Measurements from ENCODE around the gene IL2RA. TPM values are rescaled to one million over a fixed set of nuclear protein-coding genes. Genes with fewer than 3 reads are reported as not detected.
A peak's percentile ranks its signal among the peaks of the same experiment; 100 is the strongest.
"Not testable (repeated sequence)": the region's sequence is repeated elsewhere in the genome, so short reads cannot be mapped to it uniquely, and the experiment has no call there.

Gene IL2RA
- total RNA-seq, 2 donors from 2014 or later, result 0.61 to 1.8 TPM

DNA sequence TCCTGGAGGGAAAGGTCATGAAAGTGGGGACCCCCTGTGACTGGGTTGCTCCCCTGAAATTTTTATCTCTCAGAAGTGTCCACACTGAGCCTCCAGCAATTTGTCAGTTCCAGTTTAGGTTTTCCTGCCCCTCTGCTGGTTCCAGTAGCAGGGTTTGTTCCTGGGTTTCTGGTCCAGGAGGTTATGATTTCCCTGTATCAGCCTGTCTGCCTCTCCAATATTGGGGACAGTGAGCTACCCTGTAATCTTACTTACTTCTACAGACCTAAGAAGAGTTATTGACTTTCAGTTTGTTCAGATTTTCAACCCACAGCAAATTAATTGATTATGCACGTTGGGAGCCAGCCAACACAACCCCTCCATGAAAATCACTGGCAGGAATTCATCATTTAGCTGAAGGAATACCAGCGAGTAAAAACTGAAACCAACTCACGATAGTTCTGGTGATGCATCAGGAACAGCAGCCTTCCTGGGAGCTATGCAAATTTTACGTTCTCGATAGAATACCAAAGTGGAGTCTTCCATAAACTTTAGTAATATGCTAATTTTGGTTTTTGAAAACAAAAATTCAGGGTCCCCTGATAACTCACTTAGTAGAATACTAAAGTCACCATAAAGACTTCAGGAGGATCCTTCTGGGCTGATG is 53.5 kb downstream of the IL2RA start:
- DNase-seq (no peak), ATAC-seq (no peak)
- intact Hi-C loops (cut with DNase I, micrococcal nuclease), result no loop called here

DNA sequence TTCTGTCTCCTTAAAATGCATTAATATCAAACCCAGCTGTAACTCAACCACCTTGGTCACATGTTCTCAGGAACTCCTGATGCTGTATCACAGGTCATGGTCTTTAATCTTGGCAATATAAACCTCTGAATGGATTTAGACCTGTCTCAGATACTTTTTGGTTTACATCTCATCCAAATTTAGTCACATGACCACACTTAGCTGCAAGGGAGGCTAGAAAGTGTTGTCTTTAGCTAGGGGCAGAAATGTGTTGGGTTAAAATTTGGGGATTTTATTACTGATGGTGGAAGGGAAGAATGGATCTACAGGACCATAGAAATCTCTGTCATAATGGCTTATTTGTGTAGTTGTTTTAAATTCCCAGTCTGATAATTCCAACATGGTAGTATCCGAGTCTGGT is 55.2 kb downstream of the IL2RA start:
- intact Hi-C loops (cut with DNase I, micrococcal nuclease), result no loop called here
- DNase-seq (no peak), ATAC-seq (no peak)

DNA sequence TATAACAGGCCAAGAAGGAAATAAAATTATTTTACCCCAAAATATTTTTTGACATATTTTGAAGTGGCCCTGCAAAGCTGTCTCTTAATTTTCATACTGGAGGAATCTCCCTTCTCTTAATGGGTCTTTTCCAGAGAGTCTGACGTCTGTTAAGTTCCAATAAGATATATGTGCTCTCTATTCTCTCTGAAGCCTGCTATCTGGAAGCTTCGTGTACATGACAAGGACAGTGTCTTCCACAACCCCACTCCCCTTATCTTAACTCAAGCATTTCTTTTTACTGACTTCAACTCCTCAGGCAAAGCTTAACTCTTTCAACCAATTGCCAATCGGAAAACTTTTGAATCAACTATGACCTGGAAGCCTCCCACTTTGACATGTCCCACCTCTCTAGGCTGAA is 55.6 kb downstream of the IL2RA start:
- intact Hi-C loops (cut with DNase I, micrococcal nuclease), result no loop called here
- no peak for DNase-seq

DNA sequence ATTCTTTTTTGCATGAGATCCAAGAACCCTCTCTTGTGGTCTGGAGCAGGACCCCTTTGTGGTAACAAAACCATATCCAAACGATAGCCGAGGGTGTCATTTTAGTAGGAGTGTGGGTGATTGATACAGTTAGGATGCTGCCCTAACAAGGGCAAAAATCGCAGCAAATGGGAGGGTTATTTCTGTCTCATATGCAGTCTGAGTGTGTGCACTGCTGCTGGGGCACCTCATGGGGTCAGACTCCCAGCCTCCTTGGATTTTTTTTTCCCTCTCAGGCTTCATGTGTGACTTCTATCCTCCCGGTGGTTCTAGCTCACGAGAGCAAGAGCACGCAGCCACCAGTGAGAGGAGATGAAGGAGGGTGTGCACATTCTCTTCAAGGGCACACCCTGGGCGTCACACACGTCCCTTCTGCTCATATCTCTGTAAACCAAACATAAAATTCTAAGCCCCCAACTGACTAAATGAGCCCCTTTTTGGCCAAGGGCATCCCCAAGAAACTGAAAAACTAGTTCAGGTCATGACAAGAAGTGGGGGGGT is 56.2 kb downstream of the IL2RA start:
- intact Hi-C loops (cut with DNase I, micrococcal nuclease), result no loop called here
- DNase-seq (no peak), ATAC-seq (no peak)

More for the DNA sequence above, 55.6 kb downstream of the IL2RA start:
- ATAC-seq, result no peak

DNA sequence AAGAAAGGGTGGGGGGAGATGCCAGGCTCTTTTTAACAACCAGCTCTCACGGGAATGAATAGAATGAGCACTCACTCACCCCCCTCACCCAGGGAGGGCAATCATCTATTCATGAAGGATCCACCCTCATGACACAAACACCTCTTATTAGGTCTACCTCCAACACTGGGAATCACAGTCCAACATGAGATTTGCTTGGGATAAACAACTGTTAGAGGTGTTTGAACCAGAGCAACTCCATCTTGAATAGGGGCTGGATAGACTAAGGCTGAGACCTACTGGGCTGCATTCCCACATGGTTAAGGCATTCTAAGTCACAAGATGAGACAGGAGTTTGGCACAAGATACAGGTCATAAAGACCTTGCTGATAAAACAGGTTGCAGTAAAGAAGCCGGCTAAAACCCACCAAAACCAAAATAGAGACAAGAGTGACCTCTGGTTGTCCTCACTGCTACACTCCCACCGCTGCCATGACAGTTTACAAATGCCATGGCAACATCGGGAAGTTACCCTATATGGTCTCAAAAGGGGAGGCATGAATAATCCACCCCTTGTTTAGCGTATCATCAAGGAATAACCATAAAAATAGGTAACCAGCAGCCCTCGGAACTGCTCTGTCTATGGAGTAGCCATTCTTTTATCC is 56.9 kb downstream of the IL2RA start:
- DNase-seq; ATAC-seq; intact Hi-C loops (cut with DNase I, micrococcal nuclease): not testable (repeated sequence)

DNA sequence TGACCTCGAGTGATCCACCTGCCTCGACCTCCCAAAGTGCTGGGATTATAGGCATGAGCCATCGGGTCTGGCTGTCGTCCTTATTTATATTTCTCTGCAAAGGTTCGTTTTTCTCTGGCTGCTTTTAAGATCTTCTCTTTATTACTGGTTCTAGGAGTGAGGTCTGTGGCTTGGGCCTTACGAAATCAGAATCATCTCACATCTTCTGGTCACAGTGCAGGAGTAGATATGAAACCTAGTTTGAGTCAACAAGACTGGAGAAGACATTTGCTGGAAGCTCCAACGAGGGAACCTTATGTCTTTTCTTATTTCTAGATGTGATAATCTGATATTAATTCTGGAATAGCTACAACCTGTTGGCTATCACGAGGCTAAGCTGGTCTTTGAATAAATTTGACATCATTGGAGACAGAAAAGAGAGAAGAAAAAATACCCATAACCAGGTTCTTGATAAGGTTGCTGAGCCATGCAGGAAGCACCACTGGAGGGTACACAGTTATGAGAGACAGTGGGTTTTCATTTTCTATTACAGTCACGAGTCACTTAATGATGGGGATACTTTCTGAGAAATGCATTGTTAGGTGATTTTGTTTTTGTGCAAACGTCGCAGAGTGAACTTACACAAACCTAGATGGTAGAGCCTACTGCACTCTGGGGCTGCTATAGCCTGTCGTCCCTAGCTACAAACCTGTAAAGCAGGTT is 59.2 kb downstream of the IL2RA start:
- intact Hi-C loops (cut with DNase I, micrococcal nuclease), result no loop called here
- ATAC-seq (no peak), DNase-seq (no peak)

DNA sequence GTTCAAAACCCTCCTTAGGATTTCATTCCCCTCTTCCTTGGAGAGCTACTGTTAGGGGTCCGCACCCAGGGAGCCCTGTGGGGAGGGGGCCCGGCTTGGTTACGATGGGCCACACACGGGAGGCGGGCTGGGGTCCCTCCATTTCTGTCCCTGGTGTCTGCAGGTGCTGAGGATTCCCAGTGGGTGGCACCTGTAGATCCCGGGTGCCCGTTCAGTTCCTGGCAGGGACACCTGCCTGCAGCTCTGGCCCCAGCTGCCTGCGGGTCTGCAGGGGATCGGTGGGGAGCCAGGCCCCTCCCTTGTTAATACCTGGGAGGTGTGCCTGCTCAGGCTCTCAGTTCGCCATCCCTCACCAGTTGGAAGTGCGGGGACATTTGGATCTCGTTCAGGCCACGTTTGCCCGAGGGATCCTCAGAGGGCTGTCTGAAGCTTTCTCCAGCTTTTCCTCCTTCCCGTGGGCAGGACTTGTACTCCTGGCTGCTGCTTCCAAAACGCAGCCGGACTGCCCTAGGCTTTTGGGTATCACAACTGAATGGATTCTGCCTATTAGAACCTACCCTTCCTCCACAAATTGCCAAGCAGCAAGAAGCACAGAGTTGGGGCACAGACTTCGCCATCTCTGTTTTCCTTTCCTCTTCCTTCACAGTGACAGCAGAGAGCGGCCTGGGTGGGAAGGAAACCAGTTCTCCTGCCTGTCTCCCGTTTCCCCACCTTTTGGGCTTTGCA is 62.6 kb downstream of the IL2RA start:
- DNase-seq (no peak), ATAC-seq (peak; percentile 27)
- intact Hi-C loops (cut with DNase I, micrococcal nuclease), result no loop called here

DNA sequence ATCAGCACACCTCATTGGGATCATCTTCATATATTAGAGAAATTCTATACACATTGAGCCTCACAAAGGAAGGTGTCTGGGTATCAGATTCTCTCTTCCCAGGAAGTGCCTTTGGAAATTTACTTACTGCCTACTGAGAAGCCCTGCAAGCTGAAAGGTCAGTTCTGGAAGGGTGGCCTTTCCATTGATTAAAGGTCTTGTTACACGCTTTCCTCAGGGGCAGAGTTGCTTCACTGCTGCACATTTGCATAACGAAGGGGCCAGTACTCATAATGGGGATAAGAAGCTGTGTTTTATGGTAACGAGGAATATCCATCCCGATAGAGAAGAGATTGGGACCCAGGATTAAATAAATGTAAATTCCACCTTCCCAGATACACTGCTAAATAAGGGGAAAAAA is 65.5 kb downstream of the IL2RA start:
- no peak for ATAC-seq
- no peak for DNase-seq
- intact Hi-C loops (cut with DNase I, micrococcal nuclease), result no loop called here

DNA sequence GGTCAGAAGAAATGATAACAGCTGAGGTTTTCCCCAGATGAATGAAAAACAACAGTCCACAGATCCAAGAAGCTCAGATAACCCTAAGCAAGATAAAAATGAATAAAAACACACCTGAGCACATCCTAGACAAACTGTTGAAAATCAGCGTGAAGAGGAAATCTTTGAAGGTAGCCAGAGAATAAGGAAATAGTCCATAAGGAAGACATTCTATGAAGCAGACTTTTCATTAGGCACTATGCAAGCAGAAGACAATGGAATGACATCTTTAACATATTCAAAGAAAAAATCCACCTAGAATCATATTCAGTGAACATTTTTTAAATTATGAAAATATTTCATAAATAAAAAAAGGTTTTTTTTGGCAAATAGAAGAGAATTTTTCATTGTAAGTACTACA is 69.8 kb downstream of the IL2RA start:
- intact Hi-C loops (cut with DNase I, micrococcal nuclease), result no loop called here
- ATAC-seq (no peak), DNase-seq (no peak)

DNA sequence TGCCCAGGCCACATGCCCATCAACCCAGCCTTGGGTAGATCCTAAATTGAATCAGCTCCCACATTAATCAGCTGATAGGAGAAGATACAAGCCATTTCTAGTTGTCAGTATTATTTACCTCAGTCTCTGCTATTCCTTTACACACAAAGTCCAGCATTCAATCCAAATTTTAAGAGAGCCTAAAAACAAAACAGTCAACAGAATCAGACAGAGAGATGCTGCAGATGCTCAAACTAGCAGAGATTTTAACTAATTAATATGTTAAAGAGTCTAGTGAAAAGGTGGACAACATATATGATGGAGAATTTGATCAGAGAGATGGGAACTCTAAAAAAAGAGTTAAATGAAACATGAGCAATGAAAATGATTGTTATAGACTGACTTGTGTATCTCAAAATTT is 70.5 kb downstream of the IL2RA start:
- DNase-seq, result no peak
- no peak for ATAC-seq
- intact Hi-C loops (cut with DNase I, micrococcal nuclease), result no loop called here

DNA sequence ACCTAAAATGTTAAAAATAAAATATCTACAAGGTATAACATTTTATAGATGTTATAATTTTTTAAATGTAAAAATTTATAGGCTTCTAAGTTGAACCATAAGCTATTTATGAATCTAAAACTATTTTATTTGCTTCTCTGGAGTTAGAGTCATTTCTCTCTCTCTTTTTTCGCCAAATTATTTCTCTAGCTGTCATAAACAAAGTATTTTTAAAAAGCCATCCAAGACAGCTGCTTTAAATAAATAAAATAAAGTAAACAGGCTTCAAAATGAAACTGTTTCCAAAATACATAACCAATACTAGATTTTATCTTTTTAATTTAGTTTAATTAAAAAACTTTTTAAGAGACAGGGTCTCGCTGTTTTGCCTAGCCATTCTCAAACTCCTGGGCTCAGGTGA is 72.4 kb downstream of the IL2RA start:
- DNase-seq (no peak), ATAC-seq (no peak)
- intact Hi-C loops (cut with DNase I, micrococcal nuclease), result no loop called here

DNA sequence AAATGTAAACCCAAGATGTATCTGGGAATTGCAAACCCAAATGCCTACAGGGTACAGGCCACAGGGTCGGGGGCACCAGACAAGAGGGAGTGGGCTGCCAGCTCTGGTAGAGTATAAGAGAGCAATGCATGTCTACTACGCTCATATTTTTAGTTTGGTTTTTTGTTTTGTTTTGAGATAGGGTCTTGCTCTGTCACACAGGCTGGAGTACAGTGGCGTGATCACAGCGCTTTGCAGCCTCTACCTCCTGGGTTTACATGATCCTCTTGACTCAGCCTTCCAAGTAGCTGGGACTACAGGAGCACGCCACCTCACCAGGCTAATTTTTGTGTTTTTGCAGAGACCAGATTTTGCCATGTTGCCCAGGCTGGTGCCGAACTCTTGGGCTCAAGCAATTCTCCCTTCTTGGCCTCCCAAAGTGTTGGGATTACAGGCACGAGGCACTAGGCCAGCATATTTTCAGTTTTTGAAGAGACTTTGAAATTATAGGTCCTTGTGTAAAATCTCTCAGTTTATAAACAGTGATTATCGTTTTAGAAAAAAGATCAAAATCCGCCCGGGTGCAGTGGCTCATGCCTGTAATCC is 73.7 kb downstream of the IL2RA start:
- ATAC-seq (no peak), DNase-seq (no peak)
- intact Hi-C loops (cut with DNase I, micrococcal nuclease), result no loop called here

DNA sequence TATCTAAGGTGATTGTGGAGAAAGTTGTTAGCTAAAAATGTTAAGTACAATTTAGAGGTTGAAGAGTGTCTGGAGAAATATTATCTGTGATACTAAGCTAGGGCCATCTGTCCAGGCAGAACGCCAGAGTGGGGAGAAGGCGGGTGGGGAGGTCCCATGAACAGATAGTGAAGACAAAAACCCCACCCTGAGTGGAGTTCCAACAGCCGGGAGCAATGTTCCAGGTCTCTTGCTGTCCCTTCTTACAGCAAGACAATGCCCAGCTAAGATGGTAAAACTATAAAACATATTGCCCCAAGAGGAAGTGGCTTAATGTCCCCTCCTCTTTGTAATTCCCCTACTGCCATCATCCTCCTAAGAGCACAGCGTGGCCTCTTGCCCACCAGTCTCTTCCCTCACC is 74.4 kb downstream of the IL2RA start:
- intact Hi-C loops (cut with DNase I, micrococcal nuclease), result no loop called here
- ATAC-seq (peak; percentile 74), DNase-seq (peak; percentile 38 to 47)

DNA sequence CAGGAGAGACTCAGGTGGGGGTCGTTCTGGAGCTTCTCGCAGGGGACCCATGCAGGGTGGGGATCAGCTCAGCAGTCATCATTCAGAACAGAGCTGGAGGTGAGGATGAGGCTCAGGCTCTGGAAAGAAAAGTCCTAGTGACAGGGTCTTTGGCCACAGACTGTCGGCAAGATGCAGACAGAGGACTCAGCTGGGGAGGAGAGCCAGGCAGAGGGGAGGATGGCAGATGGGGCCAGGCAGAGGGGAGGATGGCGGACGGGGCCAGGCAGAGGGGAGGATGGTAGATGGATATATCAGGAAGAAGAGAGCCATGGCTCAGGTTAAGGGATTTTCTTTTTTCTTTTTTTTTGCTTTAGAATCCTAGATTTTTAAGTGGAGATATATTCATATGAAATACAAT is 77.1 kb downstream of the IL2RA start:
- intact Hi-C loops (cut with DNase I, micrococcal nuclease), result no loop called here
- DNase-seq (no peak), ATAC-seq (no peak)

DNA sequence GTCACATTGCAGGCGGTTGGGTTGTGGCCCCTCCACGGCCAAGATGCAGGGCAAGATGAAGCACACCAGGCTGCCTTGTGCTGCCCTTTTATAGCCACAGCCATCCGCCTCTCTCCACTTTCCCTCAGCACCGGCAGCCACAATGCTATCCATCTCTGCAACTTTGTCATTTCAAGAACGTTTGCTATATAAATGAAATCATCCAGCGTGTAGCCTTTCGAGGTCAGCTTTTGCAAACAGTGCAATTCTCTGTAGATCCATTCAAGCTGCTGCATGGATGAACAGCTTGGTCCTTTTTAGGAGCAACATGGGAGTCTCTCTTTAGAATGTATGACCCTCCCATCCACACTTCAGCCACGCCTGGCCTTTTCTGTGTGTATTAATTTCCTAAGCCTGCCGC is 78.4 kb downstream of the IL2RA start:
- ATAC-seq (no peak), DNase-seq (no peak)
- intact Hi-C loops (cut with DNase I, micrococcal nuclease), result no loop called here

DNA sequence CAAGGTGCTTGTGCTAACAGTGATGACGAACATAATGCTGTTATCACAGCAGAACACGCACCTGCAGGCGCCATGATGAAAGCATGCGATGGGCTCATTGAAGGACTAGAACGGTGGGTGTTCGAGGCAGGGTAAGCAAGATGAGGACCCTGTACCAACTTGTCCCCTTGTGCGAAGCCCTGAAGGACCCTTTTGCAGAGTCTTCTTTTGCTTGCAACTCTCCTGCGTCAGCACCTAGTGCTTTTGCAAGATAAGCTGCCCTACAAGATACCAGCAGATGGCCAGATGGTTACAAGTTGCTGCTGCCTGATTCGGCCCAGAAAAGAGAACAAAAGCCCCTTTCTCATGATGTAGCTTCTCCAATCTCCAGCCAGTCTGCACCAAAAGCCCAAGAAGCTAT is 80.6 kb downstream of the IL2RA start:
- no peak for ATAC-seq
- no peak for DNase-seq
- intact Hi-C loops (cut with DNase I, micrococcal nuclease), result no loop called here

DNA sequence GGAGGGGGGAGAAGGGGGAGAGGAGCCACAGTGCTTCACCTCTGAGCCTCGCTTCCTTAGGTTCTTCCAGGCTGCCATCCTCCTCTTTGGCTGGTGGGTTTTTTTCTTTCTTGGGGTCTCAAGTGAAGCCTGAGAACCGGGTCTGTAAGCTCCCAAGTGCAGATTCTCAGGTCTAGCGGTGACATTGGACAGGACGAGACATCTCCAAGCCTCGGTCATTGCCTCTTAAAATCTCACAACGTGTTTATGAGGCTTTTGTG is 84.0 kb downstream of the IL2RA start:
- DNase-seq, result no peak
- ATAC-seq, result no peak
- intact Hi-C loops (cut with DNase I, micrococcal nuclease), result no loop called here

DNA sequence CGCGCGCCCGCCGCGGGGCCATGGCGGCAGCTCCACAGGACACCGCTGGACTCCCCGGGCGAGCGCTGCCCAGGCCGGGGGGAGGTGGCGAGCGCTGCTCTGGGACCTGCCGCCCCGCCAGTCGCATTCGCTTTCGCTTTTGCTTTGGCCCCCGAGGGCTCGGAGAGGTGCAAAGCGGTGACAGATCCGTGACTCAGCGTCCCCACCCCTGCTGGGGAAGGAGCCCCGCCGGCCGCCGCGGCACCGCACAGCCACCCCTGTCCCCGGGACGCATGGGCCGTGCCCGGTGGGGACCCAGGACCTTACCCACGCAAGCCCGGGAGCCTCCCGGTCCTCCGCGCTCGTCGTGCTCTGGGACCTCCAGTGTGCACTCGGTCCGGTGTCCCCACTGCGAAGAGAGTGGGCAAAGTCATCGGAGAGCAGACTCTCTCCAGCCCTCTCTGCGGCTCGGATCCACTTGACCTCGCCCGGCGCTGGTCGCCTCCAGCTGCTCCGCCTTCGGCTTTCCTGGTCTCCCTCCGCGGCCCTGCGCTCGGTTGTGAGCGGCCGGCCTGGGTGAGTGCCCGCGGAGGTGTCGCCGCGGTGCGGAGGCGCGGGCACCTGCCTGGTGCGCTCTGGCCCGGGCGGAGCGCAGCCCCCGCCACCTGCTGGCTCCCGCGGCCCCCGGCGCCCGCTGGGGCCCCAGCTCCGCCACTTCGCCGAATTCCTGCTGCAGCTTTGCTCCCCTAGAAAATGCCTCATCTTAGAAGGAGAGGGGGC is 84.5 kb downstream of the IL2RA start, which contains the start of gene IL15RA:
IL15RA (minus strand) TSS at position 73 of the 759 bp plus-strand sequence; CDS start at position 22, 51 bp downstream.
- peak; percentile 78 for ATAC-seq

More for the DNA sequence above, 84.5 kb downstream of the IL2RA start, which contains the start of gene IL15RA:
- peak; percentile 86 to 91 for DNase-seq
- intact Hi-C loops (cut with DNase I, micrococcal nuclease), result no loop called here
